ENCODE measurements around the gene SLC6A14. TPM values are rescaled to one million over a fixed set of nuclear protein-coding genes. Genes with fewer than 3 reads are reported as not detected.

SLC6A14 gene
- total RNA-seq, 1 experiment from 2014 or later, result not detected

DNA sequence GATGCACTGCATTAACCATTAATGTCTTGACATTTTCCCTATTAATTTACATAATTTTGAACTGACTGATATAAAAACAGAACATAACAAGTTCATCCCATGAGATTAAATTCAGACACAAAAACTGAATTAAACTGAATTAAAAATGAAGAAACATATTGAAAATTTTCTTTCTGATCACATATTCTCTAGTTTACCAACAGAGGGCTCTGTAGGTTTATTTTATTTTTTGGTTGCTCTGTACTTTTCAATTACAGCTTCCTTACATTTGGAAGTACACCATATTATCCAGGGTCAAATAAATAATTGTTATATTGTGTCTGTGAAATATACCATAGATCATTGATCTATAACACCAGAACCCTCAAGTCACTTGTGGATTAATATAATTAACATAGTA, 53.7 kb downstream of the SLC6A14 start:
- no peaks in the 10 kb centered on the region for H4K20me1 ChIP-seq (ENCODE audit: control insufficient read depth, insufficient read depth, insufficient read length)
- H2BK12ac ChIP-seq (ENCODE audit: insufficient read length, low read depth, low read length), result no peak overlapping the region
- H3K9me3 ChIP-seq (ENCODE audit: control insufficient read depth, low read depth, low read length), result no peaks in the 10 kb centered on the region
- no peak overlapping the region for H3K9ac ChIP-seq (ENCODE audit: extremely low read depth, insufficient read length, low read length)
- no peaks in the 10 kb centered on the region for H3K36me3 Mint-ChIP-seq (ENCODE audit: insufficient read depth in 1 of 3, low read depth in 3 of 3)
- H2BK20ac ChIP-seq (ENCODE audit: low read depth, low read length, poor library complexity, severe bottlenecking), result no peak overlapping the region
- no peak overlapping the region for H3K4ac ChIP-seq (ENCODE audit: low read depth, low read length)
- H3K18ac ChIP-seq (ENCODE audit: insufficient read length, low read depth, low read length), result no peak overlapping the region
- H3K56ac ChIP-seq (ENCODE audit: insufficient read length, low read depth, low read length), result no peak overlapping the region
- no peaks in the 10 kb centered on the region for H3K9me3 Mint-ChIP-seq
- H4K91ac ChIP-seq (ENCODE audit: insufficient read length, low read depth, low read length), result no peak overlapping the region
- H3K27me3 Mint-ChIP-seq (ENCODE audit: low read depth), result no peaks in the 10 kb centered on the region
- no peak overlapping the region for H4K8ac ChIP-seq (replicated peaks; ENCODE audit: insufficient read length, low read depth, low read length)
- no peak overlapping the region for H2BK120ac ChIP-seq (ENCODE audit: low read depth, low read length, poor library complexity, severe bottlenecking)
- H2BK15ac ChIP-seq (ENCODE audit: low read depth, low read length), result no peak overlapping the region
- TF ChIP-seq, protein P1, sequence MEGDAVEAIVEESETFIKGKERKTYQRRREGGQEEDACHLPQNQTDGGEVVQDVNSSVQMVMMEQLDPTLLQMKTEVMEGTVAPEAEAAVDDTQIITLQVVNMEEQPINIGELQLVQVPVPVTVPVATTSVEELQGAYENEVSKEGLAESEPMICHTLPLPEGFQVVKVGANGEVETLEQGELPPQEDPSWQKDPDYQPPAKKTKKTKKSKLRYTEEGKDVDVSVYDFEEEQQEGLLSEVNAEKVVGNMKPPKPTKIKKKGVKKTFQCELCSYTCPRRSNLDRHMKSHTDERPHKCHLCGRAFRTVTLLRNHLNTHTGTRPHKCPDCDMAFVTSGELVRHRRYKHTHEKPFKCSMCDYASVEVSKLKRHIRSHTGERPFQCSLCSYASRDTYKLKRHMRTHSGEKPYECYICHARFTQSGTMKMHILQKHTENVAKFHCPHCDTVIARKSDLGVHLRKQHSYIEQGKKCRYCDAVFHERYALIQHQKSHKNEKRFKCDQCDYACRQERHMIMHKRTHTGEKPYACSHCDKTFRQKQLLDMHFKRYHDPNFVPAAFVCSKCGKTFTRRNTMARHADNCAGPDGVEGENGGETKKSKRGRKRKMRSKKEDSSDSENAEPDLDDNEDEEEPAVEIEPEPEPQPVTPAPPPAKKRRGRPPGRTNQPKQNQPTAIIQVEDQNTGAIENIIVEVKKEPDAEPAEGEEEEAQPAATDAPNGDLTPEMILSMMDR (conservative IDR thresholded peaks at IDR 0.05), result peak; percentile 75
- H2AK5ac ChIP-seq (ENCODE audit: insufficient read length, low read length), result no peak overlapping the region
- no peak overlapping the region for H3K4me2 ChIP-seq (ENCODE audit: insufficient read depth, insufficient read length, low read length)
- no peaks in the 10 kb centered on the region for H3K79me1 ChIP-seq (ENCODE audit: insufficient read depth, low read depth, low read length, poor library complexity, severe bottlenecking)
- H3K27me3 ChIP-seq (ENCODE audit: insufficient read depth, low read length), result no peaks in the 10 kb centered on the region
- H4K5ac ChIP-seq (ENCODE audit: insufficient read length, low read depth, low read length), result no peak overlapping the region
- H3K14ac ChIP-seq (ENCODE audit: insufficient read depth, low read length), result no peak overlapping the region
- H3K4me1 ChIP-seq (ENCODE audit: insufficient read depth, low read length), result no peaks in the 10 kb centered on the region
- H3K27ac ChIP-seq (ENCODE audit: insufficient read length, low read depth, low read length), result no peak overlapping the region
- H2AFZ ChIP-seq (ENCODE audit: low read length), result no peak overlapping the region
- no peak overlapping the region for H3T11ph ChIP-seq (ENCODE audit: low read length)
- no peak for DNase-seq
- no peak overlapping the region for H2BK5ac ChIP-seq (ENCODE audit: insufficient read length, low read length)
- H3K79me2 ChIP-seq (ENCODE audit: insufficient read depth, low read length), result no peaks in the 10 kb centered on the region
- H3K23me2 ChIP-seq (ENCODE audit: insufficient read length, low read depth, low read length, poor library complexity, severe bottlenecking), result no peaks in the 10 kb centered on the region
- H3K23ac ChIP-seq (ENCODE audit: insufficient read length, low read depth, low read length), result no peak overlapping the region
- H3K4me1 Mint-ChIP-seq, result no peaks in the 10 kb centered on the region
- no peak overlapping the region for H3K4me3 Mint-ChIP-seq
- H3K27ac Mint-ChIP-seq, result no peak overlapping the region

Data from H9 (cell line).